Measurements from ENCODE around the gene SETSIP.
"Not testable (repeated sequence)": the region's sequence is repeated elsewhere in the genome, so short reads cannot be mapped to it uniquely, and the experiment has no call there.

Gene SETSIP

GRCh38 chr1:92045766-92046495, 29.3 kb downstream of the SETSIP start:
- DNase-seq = no peak

GRCh38 chr1:92043621-92044020, 31.6 kb downstream of the SETSIP start:
- DNase-seq = no peak

- DNase-seq = no peak
Measured at GRCh38 chr1:92040971-92041370, 34.2 kb downstream of the SETSIP start.

- DNase-seq = no peak
Measured at GRCh38 chr1:92038695-92039346, 36.4 kb downstream of the SETSIP start.

GRCh38 chr1:92037400-92037799, 37.8 kb downstream of the SETSIP start:
- DNase-seq = no peak

- no peak for DNase-seq
Measured at GRCh38 chr1:92031281-92032110, 43.7 kb downstream of the SETSIP start.

GRCh38 chr1:92030656-92031107, 44.5 kb downstream of the SETSIP start:
- no peak for DNase-seq

GRCh38 chr1:92029241-92029922, 45.8 kb downstream of the SETSIP start:
- DNase-seq = no peak

- no peak for DNase-seq
Measured at GRCh38 chr1:92026806-92027205, 48.4 kb downstream of the SETSIP start.

- not testable (repeated sequence) for DNase-seq
Measured at GRCh38 chr1:92026042-92026441, 49.2 kb downstream of the SETSIP start.
